Stimulated activated CD4-positive, alpha-beta T cell treated with anti-CD3 and anti-CD28 coated beads, Interleukin-1b, Interleukin-23, amount 100 ng/mL, for 48 hours (primary cell): ENCODE data around the gene ECHS1.
"Not testable (repeated sequence)": the region's sequence is repeated elsewhere in the genome, so short reads cannot be mapped to it uniquely, and the experiment has no call there.

Source experiments
- DNase-seq: peaks from one replicate; pipeline ENCODE4 v3.0.0-alpha.2; 2020

Gene ECHS1

GRCh38 chr10:133377025-133377817 lies 4.1 kb upstream of the ECHS1 start:
- DNase-seq = no peak

- DNase-seq = not testable (repeated sequence)
Observed at GRCh38 chr10:133376183-133376582, 3.0 kb upstream of the ECHS1 start.

- no peak for DNase-seq
Observed at GRCh38 chr10:133375357-133376115, 2.4 kb upstream of the ECHS1 start.

- DNase-seq = no peak
Observed at GRCh38 chr10:133372507-133372906, 647 bp downstream of the ECHS1 start.

- no peak for DNase-seq
Observed at GRCh38 chr10:133370030-133370786, 2.9 kb downstream of the ECHS1 start.

GRCh38 chr10:133368153-133368552 lies 5.0 kb downstream of the ECHS1 start:
- DNase-seq = no peak

GRCh38 chr10:133367461-133367860 lies 5.7 kb downstream of the ECHS1 start:
- DNase-seq = not testable (repeated sequence)

GRCh38 chr10:133366751-133367150 lies 6.4 kb downstream of the ECHS1 start:
- DNase-seq = no peak

- DNase-seq = no peak
Observed at GRCh38 chr10:133366130-133366478, 7.0 kb downstream of the ECHS1 start.

- no peak for DNase-seq
Observed at GRCh38 chr10:133365461-133366129, 7.6 kb downstream of the ECHS1 start.

- no peak for DNase-seq
Observed at GRCh38 chr10:133364645-133365431, 8.3 kb downstream of the ECHS1 start.

- no peak for DNase-seq
Observed at GRCh38 chr10:133362846-133363245, 10.3 kb downstream of the ECHS1 start.

GRCh38 chr10:133361773-133362441 lies 11.2 kb downstream of the ECHS1 start:
- no peak for DNase-seq

- DNase-seq = no peak
Observed at GRCh38 chr10:133361227-133361626, 11.9 kb downstream of the ECHS1 start.

- DNase-seq = no peak
Observed at GRCh38 chr10:133359972-133360610, 13.1 kb downstream of the ECHS1 start.

- no peak for DNase-seq
Observed at GRCh38 chr10:133359554-133359971, 13.6 kb downstream of the ECHS1 start.

GRCh38 chr10:133358925-133359310 lies 14.2 kb downstream of the ECHS1 start:
- no peak for DNase-seq

GRCh38 chr10:133358162-133358924 lies 14.8 kb downstream of the ECHS1 start:
- no peak for DNase-seq

GRCh38 chr10:133357285-133358161 lies 15.6 kb downstream of the ECHS1 start, which contains the start of gene FUOM:
Gene FUOM, minus strand, starts transcription at chr10:133358019. Its CDS starts 12 bp downstream, at chr10:133358007.
- DNase-seq = peak; percentile 81
